ENCODE measurements around the gene LRP1B.

LRP1B gene

DNA sequence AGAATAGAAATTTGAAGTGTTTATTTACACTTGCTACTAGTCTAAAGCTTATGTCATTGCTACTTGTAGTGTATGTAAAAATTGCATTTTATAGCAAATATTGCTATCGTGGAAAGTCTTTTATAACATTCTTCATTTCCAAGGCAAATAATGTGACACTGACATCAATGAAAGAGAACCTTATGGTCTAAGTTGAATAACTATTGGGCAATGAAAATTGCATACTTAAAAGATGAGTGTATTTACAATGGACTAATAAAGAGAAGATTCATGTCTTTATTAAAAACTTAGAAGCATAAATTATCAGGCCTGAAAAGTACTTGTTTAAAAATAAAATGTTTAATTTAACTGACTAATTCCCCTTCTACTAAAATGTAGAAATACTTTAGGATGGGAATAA, 82.2 kb downstream of the LRP1B start:
- H3K4me3 ChIP-seq (ENCODE audit: low read depth, low read length) = no peak overlapping the region
- TF ChIP-seq, protein P1, sequence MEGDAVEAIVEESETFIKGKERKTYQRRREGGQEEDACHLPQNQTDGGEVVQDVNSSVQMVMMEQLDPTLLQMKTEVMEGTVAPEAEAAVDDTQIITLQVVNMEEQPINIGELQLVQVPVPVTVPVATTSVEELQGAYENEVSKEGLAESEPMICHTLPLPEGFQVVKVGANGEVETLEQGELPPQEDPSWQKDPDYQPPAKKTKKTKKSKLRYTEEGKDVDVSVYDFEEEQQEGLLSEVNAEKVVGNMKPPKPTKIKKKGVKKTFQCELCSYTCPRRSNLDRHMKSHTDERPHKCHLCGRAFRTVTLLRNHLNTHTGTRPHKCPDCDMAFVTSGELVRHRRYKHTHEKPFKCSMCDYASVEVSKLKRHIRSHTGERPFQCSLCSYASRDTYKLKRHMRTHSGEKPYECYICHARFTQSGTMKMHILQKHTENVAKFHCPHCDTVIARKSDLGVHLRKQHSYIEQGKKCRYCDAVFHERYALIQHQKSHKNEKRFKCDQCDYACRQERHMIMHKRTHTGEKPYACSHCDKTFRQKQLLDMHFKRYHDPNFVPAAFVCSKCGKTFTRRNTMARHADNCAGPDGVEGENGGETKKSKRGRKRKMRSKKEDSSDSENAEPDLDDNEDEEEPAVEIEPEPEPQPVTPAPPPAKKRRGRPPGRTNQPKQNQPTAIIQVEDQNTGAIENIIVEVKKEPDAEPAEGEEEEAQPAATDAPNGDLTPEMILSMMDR (IDR thresholded peaks at IDR 0.05; ENCODE audit: insufficient read depth, low read depth, low read length, missing control alignments) = no peak
- DNase-seq (ENCODE audit: low read depth) = no peak

DNA sequence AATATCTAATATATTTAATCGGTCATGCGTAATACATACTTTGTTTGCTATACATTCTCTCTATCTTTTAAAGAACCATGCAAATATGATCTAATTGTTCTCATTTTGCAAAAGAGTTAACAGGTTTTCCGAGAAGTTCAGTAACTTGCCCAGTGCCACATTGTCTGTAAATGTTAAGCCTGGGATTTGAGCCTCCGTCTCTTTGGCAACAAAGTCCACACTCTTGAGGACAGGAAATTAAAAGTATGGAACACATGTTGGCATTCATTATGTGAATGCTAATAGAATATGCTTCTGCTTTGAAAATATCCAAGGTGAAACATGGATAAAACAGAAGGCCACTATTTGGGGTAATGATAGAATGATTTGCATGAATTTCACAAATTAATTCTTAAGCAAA, 85.2 kb downstream of the LRP1B start:
- DNase-seq (ENCODE audit: low read depth) = no peak
- TF ChIP-seq, protein P1 (IDR thresholded peaks at IDR 0.05; ENCODE audit: insufficient read depth, low read depth, low read length, missing control alignments) = no peak
- H3K4me3 ChIP-seq (ENCODE audit: low read depth, low read length) = no peak overlapping the region

DNA sequence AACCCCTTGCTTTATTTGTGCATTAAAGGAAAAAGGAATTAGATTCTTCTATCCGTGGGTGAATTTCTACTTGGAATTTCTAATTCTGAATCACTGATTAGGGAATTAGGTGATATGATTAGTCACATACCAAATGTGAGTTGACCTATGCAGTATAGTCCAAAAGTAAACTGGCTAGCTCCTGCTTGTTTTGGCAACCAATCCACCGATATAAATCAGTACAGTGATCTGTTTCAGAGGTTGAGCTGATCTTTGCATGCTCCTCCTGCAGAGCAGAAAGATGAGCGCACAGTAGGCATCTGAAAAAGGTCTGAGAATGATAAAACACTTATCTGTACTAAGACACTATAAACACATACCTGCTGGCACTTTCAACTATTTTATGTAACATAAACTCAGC, 86.6 kb downstream of the LRP1B start:
- H3K4me3 ChIP-seq (ENCODE audit: low read depth, low read length) = no peak overlapping the region
- TF ChIP-seq, protein P1 (IDR thresholded peaks at IDR 0.05; ENCODE audit: insufficient read depth, low read depth, low read length, missing control alignments) = no peak
- DNase-seq (ENCODE audit: low read depth) = no peak

DNA sequence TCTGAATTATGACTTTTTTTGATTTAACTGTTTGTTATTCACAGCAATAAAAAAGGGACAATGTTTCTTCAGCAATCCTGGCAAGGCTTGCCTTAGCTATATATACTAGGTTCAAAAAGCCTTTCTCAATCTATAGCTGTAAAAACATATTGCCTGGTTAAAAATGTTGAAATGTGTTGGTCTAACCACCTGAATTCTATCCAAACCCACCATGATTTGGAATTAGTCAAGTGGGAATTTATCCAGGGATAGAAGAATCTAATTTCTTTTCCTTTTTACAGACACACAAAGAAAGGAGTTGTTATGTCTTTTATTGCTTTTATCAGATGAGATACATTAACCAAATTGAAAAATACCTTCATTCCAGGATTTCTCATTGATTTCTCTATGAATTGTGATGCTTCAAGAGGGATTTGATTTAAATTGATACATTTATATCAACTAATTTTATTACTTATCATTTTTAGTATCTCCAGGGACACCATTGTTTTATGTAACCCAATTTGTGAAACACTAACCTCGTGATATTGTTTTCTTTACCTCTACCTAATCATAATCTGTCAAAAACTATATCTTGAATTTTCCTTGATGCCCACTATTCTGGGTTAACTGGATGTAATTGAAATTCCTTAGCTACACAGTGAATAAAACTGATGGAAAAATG, 88.1 kb downstream of the LRP1B start:
- no peak for DNase-seq (ENCODE audit: low read depth)
- no peak overlapping the region for H3K4me3 ChIP-seq (ENCODE audit: low read depth, low read length)
- TF ChIP-seq, protein P1 (IDR thresholded peaks at IDR 0.05; ENCODE audit: insufficient read depth, low read depth, low read length, missing control alignments) = no peak

DNA sequence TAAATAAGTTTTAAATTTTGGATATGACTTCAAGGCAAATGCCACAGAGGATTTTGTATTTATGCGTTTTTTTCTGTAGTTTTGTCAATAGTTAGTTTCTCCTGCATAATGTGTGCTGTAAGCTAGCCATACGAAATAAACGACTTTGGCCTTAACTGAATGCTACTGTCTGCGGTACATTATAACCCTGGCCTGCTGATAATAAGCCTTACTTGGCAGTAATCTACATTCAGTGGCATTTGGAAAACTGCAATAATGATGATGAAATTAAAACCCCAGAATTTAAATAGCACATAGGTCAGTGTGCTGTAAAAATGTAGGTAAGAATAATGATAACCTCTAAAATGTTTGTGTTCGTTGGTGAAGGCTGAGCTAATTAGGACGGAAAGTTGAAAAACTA, 88.8 kb downstream of the LRP1B start:
- no peak overlapping the region for H3K4me3 ChIP-seq (ENCODE audit: low read depth, low read length)
- TF ChIP-seq, protein P1 (IDR thresholded peaks at IDR 0.05; ENCODE audit: insufficient read depth, low read depth, low read length, missing control alignments) = no peak
- DNase-seq (ENCODE audit: low read depth) = no peak

DNA sequence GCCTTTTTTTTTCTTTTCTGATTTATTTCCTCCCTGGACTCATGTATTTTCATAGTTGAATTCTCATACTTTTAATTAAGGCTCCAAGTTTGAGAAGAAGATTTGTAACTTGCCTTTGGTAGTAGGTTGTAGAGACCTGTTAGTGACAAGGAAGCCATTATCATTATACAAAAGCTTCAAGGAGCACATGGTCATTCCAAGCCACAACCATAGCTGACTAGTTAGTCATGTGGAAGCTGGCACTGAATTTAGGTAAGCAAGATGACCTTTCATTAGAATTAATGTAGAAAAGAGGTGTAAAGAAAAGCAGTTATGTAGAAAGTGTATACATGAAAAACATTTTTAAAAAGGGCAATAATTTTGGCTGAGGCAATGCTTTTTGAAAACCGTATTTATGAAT, 89.7 kb downstream of the LRP1B start:
- TF ChIP-seq, protein P1 (IDR thresholded peaks at IDR 0.05; ENCODE audit: insufficient read depth, low read depth, low read length, missing control alignments) = no peak
- DNase-seq (ENCODE audit: low read depth) = no peak
- H3K4me3 ChIP-seq (ENCODE audit: low read depth, low read length) = no peak overlapping the region

DNA sequence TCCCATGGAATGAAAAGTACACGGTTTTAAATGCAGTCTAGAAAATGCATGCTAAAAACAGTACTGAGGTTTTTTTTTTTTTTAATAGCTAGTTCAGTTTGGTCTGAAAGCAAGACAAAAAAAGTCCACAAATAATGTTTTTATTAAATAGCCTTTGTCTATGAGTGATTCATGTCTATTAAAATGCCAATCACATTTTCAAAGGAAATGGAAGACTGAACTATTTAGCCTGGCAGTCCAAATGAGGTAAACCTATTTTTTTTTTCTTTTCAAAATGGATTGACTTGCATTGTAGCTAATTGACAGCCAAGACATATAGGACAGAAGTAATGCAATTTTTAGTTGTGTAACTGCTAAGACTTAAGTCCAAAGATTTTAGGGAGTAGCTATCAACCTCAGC, 90.3 kb downstream of the LRP1B start:
- DNase-seq (ENCODE audit: low read depth) = no peak
- TF ChIP-seq, protein P1 (IDR thresholded peaks at IDR 0.05; ENCODE audit: insufficient read depth, low read depth, low read length, missing control alignments) = no peak
- no peak overlapping the region for H3K4me3 ChIP-seq (ENCODE audit: low read depth, low read length)
